WTC11 (cell line): Measurements from ENCODE around the gene ZNF503. TPM values are rescaled to one million over a fixed set of nuclear protein-coding genes. Genes with fewer than 3 reads are reported as not detected.

Source experiments
- ATAC-seq: fragments of 200-7000 bp; cut with Tn5 transposase; 2 replicates; pipeline ENCODE4 v1.10.0; 2021; ENCODE audit warnings: mild to moderate bottlenecking, moderate library complexity
- CTCF ChIA-PET: fragments of 300-600 bp; sonication (Branson Sonifier 250); formaldehyde crosslinking; loops from one replicate; lab custom pipeline; 2021; ENCODE audit warnings: antibody characterized with exemption; lab: Charles Lee
- POLR2A ChIA-PET: fragments of 350-600 bp; sonication (Branson Sonifier 250); formaldehyde crosslinking; loops from one replicate; lab custom pipeline; 2021; ENCODE audit warnings: antibody characterized with exemption; lab: Charles Lee
- DNase-seq: peaks from one replicate; pipeline ENCODE4 v3.0.0; 2021; ENCODE audit warnings: low spot score
- H3K27ac Mint-ChIP-seq: 2 replicates; pipeline ENCODE4 v1.8.0; 2021; ENCODE audit warnings: mixed read lengths
- H3K27me3 Mint-ChIP-seq: 2 replicates; pipeline ENCODE4 v1.8.0; 2021; ENCODE audit warnings: low read depth, mild to moderate bottlenecking, moderate library complexity, mixed read lengths
- H3K36me3 Mint-ChIP-seq: 2 replicates; pipeline ENCODE4 v1.8.0; 2021; ENCODE audit warnings: mixed read lengths
- H3K4me1 Mint-ChIP-seq: 2 replicates; pipeline ENCODE4 v1.8.0; 2022; ENCODE audit warnings: mixed read lengths
- H3K4me3 Mint-ChIP-seq: 2 replicates; pipeline ENCODE4 v1.8.0; 2021; ENCODE audit warnings: mild to moderate bottlenecking, moderate library complexity, mixed read lengths
- H3K9me3 Mint-ChIP-seq: 2 replicates; pipeline ENCODE4 v1.8.0; 2021; ENCODE audit warnings: mixed read lengths
- ELF4 ChIP-seq: sonication (generic); formaldehyde crosslinking; IDR thresholded peaks from 2 replicates; pipeline ENCODE4 v1.8.1; 2022; ENCODE audit warnings: low read depth, mild to moderate bottlenecking, moderate library complexity, missing genetic modification reagents
- ESRRA ChIP-seq: sonication (generic); formaldehyde crosslinking; IDR thresholded peaks from 2 replicates; pipeline ENCODE4 v1.8.1; 2022; ENCODE audit warnings: mild to moderate bottlenecking, missing genetic modification reagents, borderline replicate concordance
- NFE2L1 ChIP-seq: sonication (generic); formaldehyde crosslinking; IDR thresholded peaks from 2 replicates; pipeline ENCODE4 v1.8.1; 2023; ENCODE audit warnings: missing genetic modification reagents
- SP1 ChIP-seq: sonication (generic); formaldehyde crosslinking; conservative IDR thresholded peaks from 2 replicates; pipeline ENCODE4 v1.8.1; 2022; ENCODE audit warnings: missing genetic modification reagents
- ZMAT4 ChIP-seq: fragments of 250-450 bp; sonication (Bioruptor Pico); IDR thresholded peaks from 2 replicates; pipeline ENCODE4 v1.9.0; 2021; ENCODE audit warnings: mild to moderate bottlenecking
- ZNF121 ChIP-seq: sonication (generic); formaldehyde crosslinking; IDR thresholded peaks from 2 replicates; pipeline ENCODE4 v1.8.0; 2023; ENCODE audit warnings: missing genetic modification reagents
- ZNF232 ChIP-seq: sonication (generic); formaldehyde crosslinking; IDR thresholded peaks from 2 replicates; pipeline ENCODE4 v1.8.0; 2022; ENCODE audit warnings: mild to moderate bottlenecking, missing genetic modification reagents
- ZNF416 ChIP-seq: fragments of 250-450 bp; sonication (Bioruptor Pico); IDR thresholded peaks from 2 replicates; pipeline ENCODE4 v1.9.0; 2021; ENCODE audit warnings: mild to moderate bottlenecking, inconsistent platforms
- total RNA-seq: library from RNA; stranded (reverse); gene quantifications from 3 replicates; pipeline ENCODE4 v1.2.3, GENCODE V29; 2021
- TF ChIP-seq, protein P1 (sequence below): sonication (generic); formaldehyde crosslinking; IDR thresholded peaks from 2 replicates; pipeline ENCODE4 v1.8.0; 2023; ENCODE audit warnings: missing genetic modification reagents, mild to moderate bottlenecking, borderline replicate concordance
- TF ChIP-seq, protein P2 (sequence below): sonication (generic); formaldehyde crosslinking; IDR thresholded peaks from 2 replicates; pipeline ENCODE4 v1.8.1; 2023; ENCODE audit warnings: mild to moderate bottlenecking, missing genetic modification reagents
- TF ChIP-seq, protein P3 (sequence below): fragments of 250-450 bp; sonication (Bioruptor Pico); conservative IDR thresholded peaks from 2 replicates; pipeline ENCODE4 v1.9.0; 2021; ENCODE audit warnings: mild to moderate bottlenecking
- TF ChIP-seq, protein P4 (sequence below): sonication (generic); formaldehyde crosslinking; IDR thresholded peaks from 2 replicates; pipeline ENCODE4 v1.8.0; 2022; ENCODE audit warnings: mild to moderate bottlenecking, missing genetic modification reagents

ZNF503 gene
- total RNA-seq, 1 experiment from 2014 or later, result 0.39 TPM

- TF ChIP-seq SP1 (CRISPR knock-in tag), result no peak
- TF ChIP-seq ZMAT4, result no peak
- TF ChIP-seq, protein P1, sequence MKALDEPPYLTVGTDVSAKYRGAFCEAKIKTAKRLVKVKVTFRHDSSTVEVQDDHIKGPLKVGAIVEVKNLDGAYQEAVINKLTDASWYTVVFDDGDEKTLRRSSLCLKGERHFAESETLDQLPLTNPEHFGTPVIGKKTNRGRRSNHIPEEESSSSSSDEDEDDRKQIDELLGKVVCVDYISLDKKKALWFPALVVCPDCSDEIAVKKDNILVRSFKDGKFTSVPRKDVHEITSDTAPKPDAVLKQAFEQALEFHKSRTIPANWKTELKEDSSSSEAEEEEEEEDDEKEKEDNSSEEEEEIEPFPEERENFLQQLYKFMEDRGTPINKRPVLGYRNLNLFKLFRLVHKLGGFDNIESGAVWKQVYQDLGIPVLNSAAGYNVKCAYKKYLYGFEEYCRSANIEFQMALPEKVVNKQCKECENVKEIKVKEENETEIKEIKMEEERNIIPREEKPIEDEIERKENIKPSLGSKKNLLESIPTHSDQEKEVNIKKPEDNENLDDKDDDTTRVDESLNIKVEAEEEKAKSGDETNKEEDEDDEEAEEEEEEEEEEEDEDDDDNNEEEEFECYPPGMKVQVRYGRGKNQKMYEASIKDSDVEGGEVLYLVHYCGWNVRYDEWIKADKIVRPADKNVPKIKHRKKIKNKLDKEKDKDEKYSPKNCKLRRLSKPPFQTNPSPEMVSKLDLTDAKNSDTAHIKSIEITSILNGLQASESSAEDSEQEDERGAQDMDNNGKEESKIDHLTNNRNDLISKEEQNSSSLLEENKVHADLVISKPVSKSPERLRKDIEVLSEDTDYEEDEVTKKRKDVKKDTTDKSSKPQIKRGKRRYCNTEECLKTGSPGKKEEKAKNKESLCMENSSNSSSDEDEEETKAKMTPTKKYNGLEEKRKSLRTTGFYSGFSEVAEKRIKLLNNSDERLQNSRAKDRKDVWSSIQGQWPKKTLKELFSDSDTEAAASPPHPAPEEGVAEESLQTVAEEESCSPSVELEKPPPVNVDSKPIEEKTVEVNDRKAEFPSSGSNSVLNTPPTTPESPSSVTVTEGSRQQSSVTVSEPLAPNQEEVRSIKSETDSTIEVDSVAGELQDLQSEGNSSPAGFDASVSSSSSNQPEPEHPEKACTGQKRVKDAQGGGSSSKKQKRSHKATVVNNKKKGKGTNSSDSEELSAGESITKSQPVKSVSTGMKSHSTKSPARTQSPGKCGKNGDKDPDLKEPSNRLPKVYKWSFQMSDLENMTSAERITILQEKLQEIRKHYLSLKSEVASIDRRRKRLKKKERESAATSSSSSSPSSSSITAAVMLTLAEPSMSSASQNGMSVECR (CRISPR knock-in tag), result no peak
- no peak for TF ChIP-seq ELF4 (CRISPR knock-in tag)
- TF ChIP-seq, protein P2, sequence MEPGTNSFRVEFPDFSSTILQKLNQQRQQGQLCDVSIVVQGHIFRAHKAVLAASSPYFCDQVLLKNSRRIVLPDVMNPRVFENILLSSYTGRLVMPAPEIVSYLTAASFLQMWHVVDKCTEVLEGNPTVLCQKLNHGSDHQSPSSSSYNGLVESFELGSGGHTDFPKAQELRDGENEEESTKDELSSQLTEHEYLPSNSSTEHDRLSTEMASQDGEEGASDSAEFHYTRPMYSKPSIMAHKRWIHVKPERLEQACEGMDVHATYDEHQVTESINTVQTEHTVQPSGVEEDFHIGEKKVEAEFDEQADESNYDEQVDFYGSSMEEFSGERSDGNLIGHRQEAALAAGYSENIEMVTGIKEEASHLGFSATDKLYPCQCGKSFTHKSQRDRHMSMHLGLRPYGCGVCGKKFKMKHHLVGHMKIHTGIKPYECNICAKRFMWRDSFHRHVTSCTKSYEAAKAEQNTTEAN (CRISPR knock-in tag), result no peak
- TF ChIP-seq, protein P3, sequence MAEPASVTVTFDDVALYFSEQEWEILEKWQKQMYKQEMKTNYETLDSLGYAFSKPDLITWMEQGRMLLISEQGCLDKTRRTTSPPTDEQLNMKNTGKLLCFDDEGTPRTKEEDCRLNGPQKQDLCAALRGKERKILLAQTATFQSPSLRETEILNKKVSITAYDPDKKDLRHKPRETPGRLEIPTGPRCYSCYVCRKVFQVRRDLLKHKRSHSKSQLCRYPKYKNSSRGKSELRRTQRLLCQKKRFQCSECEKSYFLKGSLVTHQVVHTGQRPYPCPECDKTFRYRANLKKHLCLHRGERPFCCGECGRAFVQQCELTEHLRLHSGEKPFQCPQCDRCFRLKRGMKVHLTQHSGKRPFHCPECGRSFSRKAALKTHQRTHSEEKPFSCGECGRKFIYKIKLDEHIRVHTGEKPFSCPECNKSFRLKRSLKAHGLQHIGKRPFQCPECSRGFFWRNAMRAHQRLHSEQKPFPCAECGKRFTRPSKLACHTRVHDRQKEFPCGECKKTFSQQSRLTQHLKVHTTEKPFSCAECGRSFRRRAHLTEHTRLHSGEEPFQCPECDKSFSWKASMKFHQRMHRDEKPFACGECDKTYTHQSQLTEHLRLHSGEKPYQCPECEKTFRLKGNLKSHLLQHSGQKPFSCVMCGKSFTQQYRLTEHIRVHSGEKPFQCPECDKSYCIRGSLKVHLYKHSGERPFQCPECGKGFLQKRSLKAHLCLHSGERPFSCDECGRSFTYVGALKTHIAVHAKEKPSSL, result no peak
- no peak for TF ChIP-seq ZNF232 (CRISPR knock-in tag)
- no peak for TF ChIP-seq ZNF416
- TF ChIP-seq, all 79 proteins: peak for 0
- Mint-ChIP-seq H3K36me3 (no peaks in the 10 kb centered on the region), H3K9me3 (no peaks in the 10 kb centered on the region; the same call in 1 of the 2 replicates), H3K4me1 (no peaks in the 10 kb centered on the region), H3K4me3 (no peak overlapping the region), H3K27ac (no peak overlapping the region), H3K27me3 (peaks cover 3% of the 10 kb centered on the region; the same call in 1 of the 2 replicates)
- POLR2A ChIA-PET, result no interaction called here
- ATAC-seq (no peak), DNase-seq (no peak)
- CTCF ChIA-PET, result interaction anchor here (1.1 to 1.8 kb wide), 5 partner anchors 13 to 600 kb away, joined by 3 to 8 read pairs (median 3); partner anchors contain the start of gene ZNF503
Observed at GRCh38 chr10:75355706-75356105, 45.9 kb downstream of the ZNF503 start.

DNA sequence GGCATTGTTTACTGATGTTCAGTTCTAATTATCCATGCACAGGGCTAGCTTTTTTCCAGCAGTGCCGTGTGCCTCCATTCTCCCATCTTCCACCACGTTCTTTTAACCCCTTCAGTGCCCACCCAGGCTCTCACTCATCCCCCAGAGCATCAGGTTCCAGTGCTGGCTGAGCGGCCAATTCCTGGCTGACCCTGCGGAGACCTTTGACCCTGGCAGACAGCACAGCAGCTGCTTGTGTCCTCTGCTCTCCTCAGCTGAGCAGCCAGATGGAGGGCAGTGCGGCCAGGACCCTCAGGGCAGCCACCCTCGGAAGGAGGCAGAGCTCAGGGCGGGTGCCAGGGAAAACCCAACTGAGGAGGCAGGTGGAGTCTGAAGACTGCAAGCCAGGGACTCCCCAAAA is 48.4 kb downstream of the ZNF503 start:
- Mint-ChIP-seq H3K27ac (no peak overlapping the region), H3K4me1 (no peaks in the 10 kb centered on the region), H3K9me3 (no peaks in the 10 kb centered on the region; the same call in 1 of the 2 replicates), H3K4me3 (no peak overlapping the region), H3K36me3 (no peaks in the 10 kb centered on the region), H3K27me3 (0 out of 2 replicates have a peak, but pooled peaks cover 3% of the 10 kb centered on the region)
- TF ChIP-seq ZNF121 (CRISPR knock-in tag) (no peak), NFE2L1 (CRISPR knock-in tag) (no peak), ESRRA (CRISPR knock-in tag) (no peak)
- TF ChIP-seq, protein P3, result no peak
- TF ChIP-seq, protein P4, sequence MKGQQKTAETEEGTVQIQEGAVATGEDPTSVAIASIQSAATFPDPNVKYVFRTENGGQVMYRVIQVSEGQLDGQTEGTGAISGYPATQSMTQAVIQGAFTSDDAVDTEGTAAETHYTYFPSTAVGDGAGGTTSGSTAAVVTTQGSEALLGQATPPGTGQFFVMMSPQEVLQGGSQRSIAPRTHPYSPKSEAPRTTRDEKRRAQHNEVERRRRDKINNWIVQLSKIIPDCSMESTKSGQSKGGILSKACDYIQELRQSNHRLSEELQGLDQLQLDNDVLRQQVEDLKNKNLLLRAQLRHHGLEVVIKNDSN (CRISPR knock-in tag), result no peak
- ATAC-seq, result no peak
- ChIA-PET POLR2A (no interaction called here), CTCF (interaction anchor here (0.9 to 1.3 kb wide), 2 partner anchors 42 to 117 kb away, joined by 3 to 5 read pairs; partner anchors contain the start of gene COMTD1)
- no peak for DNase-seq
